ENCODE data around the gene IGF1R. TPM values are rescaled to one million over a fixed set of nuclear protein-coding genes. Genes with fewer than 3 reads are reported as not detected.

Gene IGF1R
- total and polyA plus RNA-seq, 2 of the 13 experiments (the other 11 are each of a cell fraction or from before 2014, with no cell fraction given) = 15.9 to 18.4 TPM

DNA sequence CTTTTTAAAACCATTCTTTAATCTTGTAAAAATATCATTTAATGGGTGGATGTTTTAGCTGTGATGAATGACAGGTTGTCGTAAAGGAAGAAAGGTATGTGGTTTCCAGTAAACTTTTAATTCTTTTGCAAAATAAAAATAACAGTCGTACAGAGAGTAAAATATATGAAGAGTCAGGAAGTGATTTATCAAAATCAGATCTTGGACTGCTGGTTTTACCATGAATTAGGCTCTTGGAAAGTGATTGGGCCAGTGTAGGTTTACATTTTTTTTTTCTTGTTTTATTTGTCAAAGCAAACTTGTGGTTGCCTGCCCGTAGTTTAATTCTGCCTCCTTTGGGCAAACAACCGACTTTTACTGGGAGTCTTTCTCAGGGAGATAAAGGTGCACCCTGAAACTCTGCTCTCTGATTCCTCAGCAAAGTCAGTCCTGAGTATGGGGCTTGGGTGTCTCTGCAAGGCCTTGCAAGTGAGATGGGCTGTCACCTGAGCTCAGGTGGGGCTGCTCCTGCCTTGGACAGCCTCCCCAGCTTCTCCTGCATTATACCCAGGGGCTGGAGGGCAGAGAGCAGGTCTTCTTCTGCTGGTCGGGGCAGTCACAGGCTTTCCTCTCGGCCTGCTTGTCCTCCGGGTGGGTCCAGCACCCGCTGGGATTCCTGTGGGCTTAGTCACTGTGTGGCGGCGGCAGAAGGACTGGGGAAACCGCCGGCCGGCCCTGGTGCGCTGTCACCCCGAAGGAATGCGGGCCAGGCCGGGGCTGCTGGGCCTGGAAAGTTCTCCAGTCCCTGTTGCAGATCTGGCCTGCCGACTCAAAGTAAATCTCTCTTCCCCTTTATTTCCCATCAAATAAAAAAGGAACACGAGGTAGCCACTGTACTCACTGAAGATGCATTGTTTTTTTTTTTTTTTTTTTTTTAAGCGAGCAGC lies 79.0 kb downstream of the IGF1R start:
- POLR2A ChIA-PET = interaction anchor here (0.7 to 0.9 kb wide), 2 partner anchors 11 to 33 kb away, joined by 3 read pairs; no protein-coding TSS in a partner anchor
- Histone ChIP-seq H3K4me2 (ENCODE audit: low read depth, low read length) (peak overlapping the region; percentile 86), H4K20me1 (ENCODE audit: insufficient read depth, low read length) (peaks cover 55% of the 10 kb centered on the region), H3K27me3 (ENCODE audit: control insufficient read depth in 1 of 2, insufficient read depth in 2 of 2, low read length in 2 of 2) (no peaks in the 10 kb centered on the region), H3K4me1 (ENCODE audit: insufficient read depth, low read length) (peaks cover 98% of the 10 kb centered on the region), H3K9me3 (ENCODE audit: low read length) (no peaks in the 10 kb centered on the region), H3K27ac (ENCODE audit: extremely low read length, insufficient read depth, low read length) (peak overlapping the region; percentile 77), H3K79me2 (ENCODE audit: insufficient read depth, low read length) (peaks cover 96% of the 10 kb centered on the region), H3K9ac (ENCODE audit: insufficient read depth, low read depth, low read length) (peak overlapping the region; percentile 65), H3K36me3 (replicated peaks in 1 of 2; ENCODE audit: control insufficient read depth in 1 of 2, insufficient read depth in 2 of 2, low read length in 2 of 2) (no peaks in the 10 kb centered on the region; a peak in 3 of 5 replicates), H3K4me3 (replicated peaks in 1 of 3; ENCODE audit: insufficient read depth in 1 of 3, low read depth in 2 of 3, low read length in 3 of 3) (peak overlapping the region in 2 of 3 experiments; percentile 29 to 44; a peak in 3 of 6 replicates), H2AFZ (ENCODE audit: low read length) (no peak overlapping the region)
- WGBS (ENCODE audit: low lambda C conversion rate) = 22% methylated on average over 10 of the region's 20 CpGs
- in situ Hi-C loops (cut with HindIII; ENCODE audit: extremely low pct_ligation_motif_present, low pct_unique_long_range_greater_than_20kb) (no loop called here), intact Hi-C loops (cut with micrococcal nuclease; ENCODE audit: unreplicated experiment) (loop anchor here (5.0 kb wide), 1 partner anchor 75 kb away; no protein-coding TSS in a partner anchor)
- peak; percentile 98 for ATAC-seq
- peak; percentile 47 for FAIRE-seq
- CTCF ChIA-PET (ENCODE audit: low intra/inter-chr PET ratio, low total read pairs) = no interaction called here
- BruUV-seq (replicated peaks) = TSS peak; percentile 66
- peak; percentile 89 for DNase-seq (ENCODE audit: low spot score)
- TF ChIP-seq, protein P1, sequence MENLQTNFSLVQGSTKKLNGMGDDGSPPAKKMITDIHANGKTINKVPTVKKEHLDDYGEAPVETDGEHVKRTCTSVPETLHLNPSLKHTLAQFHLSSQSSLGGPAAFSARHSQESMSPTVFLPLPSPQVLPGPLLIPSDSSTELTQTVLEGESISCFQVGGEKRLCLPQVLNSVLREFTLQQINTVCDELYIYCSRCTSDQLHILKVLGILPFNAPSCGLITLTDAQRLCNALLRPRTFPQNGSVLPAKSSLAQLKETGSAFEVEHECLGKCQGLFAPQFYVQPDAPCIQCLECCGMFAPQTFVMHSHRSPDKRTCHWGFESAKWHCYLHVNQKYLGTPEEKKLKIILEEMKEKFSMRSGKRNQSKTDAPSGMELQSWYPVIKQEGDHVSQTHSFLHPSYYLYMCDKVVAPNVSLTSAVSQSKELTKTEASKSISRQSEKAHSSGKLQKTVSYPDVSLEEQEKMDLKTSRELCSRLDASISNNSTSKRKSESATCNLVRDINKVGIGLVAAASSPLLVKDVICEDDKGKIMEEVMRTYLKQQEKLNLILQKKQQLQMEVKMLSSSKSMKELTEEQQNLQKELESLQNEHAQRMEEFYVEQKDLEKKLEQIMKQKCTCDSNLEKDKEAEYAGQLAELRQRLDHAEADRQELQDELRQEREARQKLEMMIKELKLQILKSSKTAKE (CRISPR knock-in tag; IDR thresholded peaks at IDR 0.05; ENCODE audit: borderline replicate concordance) = no peak
- no peak for TF ChIP-seq ZNF343 (CRISPR knock-in tag; IDR thresholded peaks at IDR 0.05)
- no peak for TF ChIP-seq ZNF441 (CRISPR knock-in tag; IDR thresholded peaks at IDR 0.05; ENCODE audit: borderline replicate concordance)
- no peak for TF ChIP-seq POGZ (CRISPR knock-in tag; IDR thresholded peaks at IDR 0.05)
- TF ChIP-seq MTF1 (CRISPR knock-in tag; IDR thresholded peaks at IDR 0.05) = no peak
- no peak for TF ChIP-seq ZSCAN29 (CRISPR knock-in tag; conservative IDR thresholded peaks at IDR 0.05)
- peak; percentile 37; the same call in 1 of the 2 replicates for TF ChIP-seq ERF (CRISPR knock-in tag; IDR thresholded peaks at IDR 0.05)
- TF ChIP-seq MEIS2 (CRISPR knock-in tag; IDR thresholded peaks at IDR 0.05) = peak; percentile 53; the same call in 1 of the 2 replicates
- TF ChIP-seq GTF3A (CRISPR knock-in tag; conservative IDR thresholded peaks at IDR 0.05) = no peak
- no peak for TF ChIP-seq ZNF256 (CRISPR knock-in tag; conservative IDR thresholded peaks at IDR 0.05)
- TF ChIP-seq RFXAP (CRISPR knock-in tag; IDR thresholded peaks at IDR 0.05; ENCODE audit: borderline replicate concordance) = no peak
- TF ChIP-seq ZBTB38 (CRISPR knock-in tag; IDR thresholded peaks at IDR 0.05) = peak; percentile 55; the same call in 1 of the 2 replicates
- TF ChIP-seq, protein P2, sequence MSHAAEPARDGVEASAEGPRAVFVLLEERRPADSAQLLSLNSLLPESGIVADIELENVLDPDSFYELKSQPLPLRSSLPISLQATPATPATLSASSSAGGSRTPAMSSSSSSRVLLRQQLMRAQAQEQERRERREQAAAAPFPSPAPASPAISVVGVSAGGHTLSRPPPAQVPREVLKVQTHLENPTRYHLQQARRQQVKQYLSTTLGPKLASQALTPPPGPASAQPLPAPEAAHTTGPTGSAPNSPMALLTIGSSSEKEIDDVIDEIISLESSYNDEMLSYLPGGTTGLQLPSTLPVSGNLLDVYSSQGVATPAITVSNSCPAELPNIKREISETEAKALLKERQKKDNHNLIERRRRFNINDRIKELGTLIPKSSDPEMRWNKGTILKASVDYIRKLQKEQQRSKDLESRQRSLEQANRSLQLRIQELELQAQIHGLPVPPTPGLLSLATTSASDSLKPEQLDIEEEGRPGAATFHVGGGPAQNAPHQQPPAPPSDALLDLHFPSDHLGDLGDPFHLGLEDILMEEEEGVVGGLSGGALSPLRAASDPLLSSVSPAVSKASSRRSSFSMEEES (CRISPR knock-in tag; IDR thresholded peaks at IDR 0.05) = peak; percentile 23; the same call in 1 of the 2 replicates
- TF ChIP-seq KAT8 (CRISPR knock-in tag; IDR thresholded peaks at IDR 0.05) = no peak
- TF ChIP-seq CEBPB (IDR thresholded peaks at IDR 0.05; ENCODE audit: borderline replicate concordance, low read depth, low read length) = no peak
- TF ChIP-seq, protein P3, sequence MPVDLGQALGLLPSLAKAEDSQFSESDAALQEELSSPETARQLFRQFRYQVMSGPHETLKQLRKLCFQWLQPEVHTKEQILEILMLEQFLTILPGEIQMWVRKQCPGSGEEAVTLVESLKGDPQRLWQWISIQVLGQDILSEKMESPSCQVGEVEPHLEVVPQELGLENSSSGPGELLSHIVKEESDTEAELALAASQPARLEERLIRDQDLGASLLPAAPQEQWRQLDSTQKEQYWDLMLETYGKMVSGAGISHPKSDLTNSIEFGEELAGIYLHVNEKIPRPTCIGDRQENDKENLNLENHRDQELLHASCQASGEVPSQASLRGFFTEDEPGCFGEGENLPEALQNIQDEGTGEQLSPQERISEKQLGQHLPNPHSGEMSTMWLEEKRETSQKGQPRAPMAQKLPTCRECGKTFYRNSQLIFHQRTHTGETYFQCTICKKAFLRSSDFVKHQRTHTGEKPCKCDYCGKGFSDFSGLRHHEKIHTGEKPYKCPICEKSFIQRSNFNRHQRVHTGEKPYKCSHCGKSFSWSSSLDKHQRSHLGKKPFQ (CRISPR knock-in tag; IDR thresholded peaks at IDR 0.05; ENCODE audit: insufficient replicate concordance) = no peak
- no peak for TF ChIP-seq ARNT (IDR thresholded peaks at IDR 0.05)
- TF ChIP-seq CAMTA2 (CRISPR knock-in tag; IDR thresholded peaks at IDR 0.05; ENCODE audit: borderline replicate concordance) = no peak
- TF ChIP-seq SIN3B (IDR thresholded peaks at IDR 0.05; ENCODE audit: low read length) = no peak
- TF ChIP-seq SYNCRIP (IDR thresholded peaks at IDR 0.05; ENCODE audit: insufficient read depth, low read depth, low read length) = no peak
